H9 (cell line): Measurements from ENCODE around the gene PIGK. TPM values are rescaled to one million over a fixed set of nuclear protein-coding genes. Genes with fewer than 3 reads are reported as not detected.

Experiments used
- DNase-seq: peaks from one replicate; pipeline ENCODE4 v3.0.0-alpha.2; 2017
- H2AFZ ChIP-seq: one replicate; pipeline ENCODE4 v1.6.1; 2013; ENCODE audit warnings: mild to moderate bottlenecking, low read length, control low read depth, moderate library complexity
- H2AK5ac ChIP-seq: 2 replicates; pipeline ENCODE4 v1.6.1; 2013; ENCODE audit warnings: low read length, control low read depth, mixed read lengths; ENCODE audit not compliant: insufficient read length
- H2BK120ac ChIP-seq: one replicate; pipeline ENCODE4 v1.6.1; 2013; ENCODE audit warnings: low read depth, mild to moderate bottlenecking, low read length, control low read depth, inconsistent platforms; ENCODE audit not compliant: poor library complexity, severe bottlenecking
- H2BK12ac ChIP-seq: 2 replicates; pipeline ENCODE4 v1.6.1; 2013; ENCODE audit warnings: low read length, control low read depth, mixed read lengths, low read depth; ENCODE audit not compliant: insufficient read length
- H2BK15ac ChIP-seq: 2 replicates; pipeline ENCODE4 v1.6.1; 2013; ENCODE audit warnings: low read depth, low read length, control low read depth
- H2BK20ac ChIP-seq: one replicate; pipeline ENCODE4 v1.6.1; 2013; ENCODE audit warnings: low read depth, mild to moderate bottlenecking, low read length, control low read depth, inconsistent platforms; ENCODE audit not compliant: poor library complexity, severe bottlenecking
- H2BK5ac ChIP-seq: 2 replicates; pipeline ENCODE4 v1.6.1; 2013; ENCODE audit warnings: low read length, control low read depth, mixed read lengths; ENCODE audit not compliant: insufficient read length
- H3K14ac ChIP-seq: 2 replicates; pipeline ENCODE4 v1.6.1; 2013; ENCODE audit warnings: low read length, control low read depth; ENCODE audit not compliant: insufficient read depth
- H3K18ac ChIP-seq: 2 replicates; pipeline ENCODE4 v1.6.1; 2013; ENCODE audit warnings: low read depth, mild to moderate bottlenecking, mixed read lengths, low read length, control low read depth; ENCODE audit not compliant: insufficient read length
- H3K23ac ChIP-seq: 2 replicates; pipeline ENCODE4 v1.6.1; 2013; ENCODE audit warnings: low read length, control low read depth, mixed read lengths, low read depth; ENCODE audit not compliant: insufficient read length
- H3K23me2 ChIP-seq: 2 replicates; pipeline ENCODE4 v1.6.1; 2013; ENCODE audit warnings: low read depth, mild to moderate bottlenecking, mixed read lengths, low read length, control low read depth; ENCODE audit not compliant: insufficient read length, poor library complexity, severe bottlenecking
- H3K27ac ChIP-seq: 2 replicates; pipeline ENCODE4 v1.5.1; 2013; ENCODE audit warnings: low read length, control low read depth, mixed read lengths, low read depth; ENCODE audit not compliant: insufficient read length
- H3K27me3 ChIP-seq: 2 replicates; pipeline ENCODE4 v1.6.1; 2013; ENCODE audit warnings: low read length, control low read depth, inconsistent platforms; ENCODE audit not compliant: insufficient read depth
- H3K4ac ChIP-seq: 2 replicates; pipeline ENCODE4 v1.6.1; 2013; ENCODE audit warnings: low read depth, mild to moderate bottlenecking, control low read depth, inconsistent platforms, low read length, moderate library complexity
- H3K4me1 ChIP-seq: 2 replicates; pipeline ENCODE4 v1.6.1; 2013; ENCODE audit warnings: low read length, control low read depth, inconsistent platforms; ENCODE audit not compliant: insufficient read depth
- H3K4me2 ChIP-seq: 2 replicates; pipeline ENCODE4 v1.6.1; 2013; ENCODE audit warnings: low read length, control low read depth, mixed read lengths; ENCODE audit not compliant: insufficient read length, insufficient read depth
- H3K56ac ChIP-seq: 2 replicates; pipeline ENCODE4 v1.6.1; 2013; ENCODE audit warnings: low read depth, mild to moderate bottlenecking, mixed read lengths, low read length, control low read depth; ENCODE audit not compliant: insufficient read length
- H3K79me1 ChIP-seq: 2 replicates; pipeline ENCODE4 v1.6.1; 2013; ENCODE audit warnings: low read depth, mild to moderate bottlenecking, moderate library complexity, low read length, control low read depth, inconsistent platforms; ENCODE audit not compliant: insufficient read depth, poor library complexity, severe bottlenecking
- H3K79me2 ChIP-seq: 2 replicates; pipeline ENCODE4 v1.6.1; 2013; ENCODE audit warnings: low read length, control low read depth, inconsistent platforms; ENCODE audit not compliant: insufficient read depth
- H3K9ac ChIP-seq: 2 replicates; pipeline ENCODE4 v1.6.1; 2013; ENCODE audit warnings: low read length, control low read depth, mixed read lengths; ENCODE audit not compliant: insufficient read length; ENCODE audit errors: extremely low read depth
- H3K9me3 ChIP-seq: one replicate; pipeline ENCODE4 v1.6.1; 2013; ENCODE audit warnings: low read depth, low read length, inconsistent platforms; ENCODE audit not compliant: control insufficient read depth
- H3T11ph ChIP-seq: one replicate; pipeline ENCODE4 v1.6.1; 2013; ENCODE audit warnings: mild to moderate bottlenecking, low read length, control low read depth, inconsistent platforms
- H4K20me1 ChIP-seq: one replicate; pipeline ENCODE4 v1.6.1; 2013; ENCODE audit not compliant: control insufficient read depth, insufficient read length, insufficient read depth
- H4K5ac ChIP-seq: 2 replicates; pipeline ENCODE4 v1.6.1; 2013; ENCODE audit warnings: low read depth, mild to moderate bottlenecking, mixed read lengths, low read length, control low read depth; ENCODE audit not compliant: insufficient read length
- H4K8ac ChIP-seq: replicated peaks from 2 replicates; pipeline ENCODE4 v1.6.1; 2013; ENCODE audit warnings: low read length, control low read depth, mixed read lengths, low read depth; ENCODE audit not compliant: insufficient read length
- H4K91ac ChIP-seq: 2 replicates; pipeline ENCODE4 v1.6.1; 2013; ENCODE audit warnings: low read depth, mild to moderate bottlenecking, moderate library complexity, mixed read lengths, low read length, control low read depth; ENCODE audit not compliant: insufficient read length
- H3K27ac Mint-ChIP-seq, 3 experiments: 2 replicates in 2 of 3; 3 replicates in 1 of 3; pipeline ENCODE4 v1.8.0; 2020 to 2021; ENCODE audit warnings: mixed read lengths in 3 of 3, mild to moderate bottlenecking in 1 of 3, moderate library complexity in 1 of 3
- H3K27me3 Mint-ChIP-seq: 2 replicates; pipeline ENCODE4 v1.8.0; 2021; ENCODE audit warnings: low read depth, mild to moderate bottlenecking, moderate library complexity, mixed read lengths
- H3K36me3 Mint-ChIP-seq, 3 experiments: 2 replicates in 2 of 3; 3 replicates in 1 of 3; pipeline ENCODE4 v1.8.0; 2020 to 2021; ENCODE audit warnings: low read depth in 3 of 3, mixed read lengths in 3 of 3; ENCODE audit not compliant: insufficient read depth in 1 of 3
- H3K4me1 Mint-ChIP-seq, 2 experiments: 2 replicates each; pipeline ENCODE4 v1.8.0; 2020; ENCODE audit warnings: mixed read lengths in 2 of 2
- H3K4me3 Mint-ChIP-seq, 2 experiments: 2 replicates in 1 of 2; 3 replicates in 1 of 2; pipeline ENCODE4 v1.8.0; 2020 to 2021; ENCODE audit warnings: mild to moderate bottlenecking in 2 of 2, mixed read lengths in 2 of 2, moderate library complexity in 1 of 2
- H3K9me3 Mint-ChIP-seq, 2 experiments: 2 replicates in 1 of 2; 3 replicates in 1 of 2; pipeline ENCODE4 v1.8.0; 2020; ENCODE audit warnings: mild to moderate bottlenecking in 2 of 2, mixed read lengths in 2 of 2, moderate library complexity in 1 of 2
- CTCF ChIP-seq: fragments of 200-600 bp; sonication (generic); conservative IDR thresholded peaks from 3 replicates; pipeline ENCODE4 v1.8.0; 2021; ENCODE audit warnings: antibody characterized with exemption, mild to moderate bottlenecking
- WGBS: extraction: QIAGEN DNeasy Blood & Tissue Kit; methylation state at CpG from one replicate; pipeline ENCODE4 v1.1.7; 2013; ENCODE audit warnings: missing lambda C conversion rate, low lambda C conversion rate, mixed read lengths; ENCODE audit not compliant: insufficient read length; ENCODE audit errors: extremely low coverage; 5-methylcytosine and 5-hydroxymethylcytosine counted together
- total RNA-seq: library from RNA; stranded (reverse); gene quantifications from 2 replicates; pipeline ENCODE4 v1.2.1, GENCODE V29; 2021

The PIGK gene
- total RNA-seq, 1 experiment from 2014 or later: 22.1 TPM

DNA sequence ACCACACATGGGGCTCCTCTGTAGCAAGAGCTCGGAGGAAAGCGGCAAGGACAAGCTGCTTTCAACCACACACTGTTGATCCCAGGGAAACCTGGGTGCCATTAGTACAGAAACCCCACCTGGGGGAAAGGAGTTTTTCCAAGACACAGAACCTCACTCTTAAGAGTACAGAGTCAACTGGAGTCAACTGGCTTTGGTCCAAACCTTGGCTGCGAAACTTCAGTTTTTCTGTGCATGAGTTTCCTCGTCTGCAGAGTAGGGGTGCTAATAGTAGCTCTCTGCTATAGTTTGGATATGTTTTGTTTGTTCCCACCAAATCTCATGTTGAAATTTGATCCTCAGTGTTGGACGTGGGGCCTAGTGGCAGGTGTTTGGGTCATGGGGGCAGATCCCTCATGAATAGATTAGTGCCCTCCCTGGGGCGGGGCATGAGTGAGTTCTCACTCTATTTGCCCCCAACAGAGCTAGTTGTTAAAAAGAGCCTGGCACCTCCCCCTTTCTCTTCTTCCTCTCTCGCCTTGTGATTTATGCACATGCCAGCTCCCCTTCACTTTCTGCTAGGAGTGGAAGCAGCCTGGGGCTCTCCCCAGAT is 161.1 kb downstream of the PIGK start:
- Histone ChIP-seq H4K20me1 (no peaks in the 10 kb centered on the region), H3K4me1 (peaks cover 4% of the 10 kb centered on the region; the same call in 1 of the 2 replicates), H3K18ac (no peak overlapping the region), H4K91ac (no peak overlapping the region), H3K4ac (no peak overlapping the region), H2BK12ac (no peak overlapping the region), H3K27me3 (no peaks in the 10 kb centered on the region), H3K23me2 (no peaks in the 10 kb centered on the region), H2BK15ac (no peak overlapping the region), H4K8ac (no peak overlapping the region), H2AFZ (no peak overlapping the region), H3K79me2 (no peaks in the 10 kb centered on the region), H4K5ac (no peak overlapping the region), H2BK5ac (no peak overlapping the region), H3T11ph (no peak overlapping the region), H2BK120ac (no peak overlapping the region), H3K27ac (no peak overlapping the region), H3K56ac (no peak overlapping the region), H3K14ac (no peak overlapping the region), H2BK20ac (no peak overlapping the region), H3K23ac (no peak overlapping the region), H3K9me3 (no peaks in the 10 kb centered on the region), H3K4me2 (no peak overlapping the region), H3K79me1 (no peaks in the 10 kb centered on the region), H2AK5ac (no peak overlapping the region), H3K9ac (no peak overlapping the region)
- H3K9me3 Mint-ChIP-seq: no peaks in the 10 kb centered on the region; a peak in 1 of 5 replicates
- no peak for TF ChIP-seq CTCF
- WGBS: no CpG with 5 or more reads among the region's 7 CpGs
- H3K36me3 Mint-ChIP-seq: peaks cover 0 to 4% (median 0%) of the 10 kb centered on the region in 3 experiments; a peak in 1 of 7 replicates
- peaks cover 21 to 23% of the 10 kb centered on the region in 2 experiments for H3K4me1 Mint-ChIP-seq
- DNase-seq: no peak
- no peaks in the 10 kb centered on the region for H3K27me3 Mint-ChIP-seq
- H3K4me3 Mint-ChIP-seq: no peak overlapping the region
- H3K27ac Mint-ChIP-seq: 0 out of 7 replicates have a peak overlapping the region, but pooled peaks of 1 of the 3 experiments have one; percentile 12
